Measurements from ENCODE around the gene KMT5B. TPM values are rescaled to one million over a fixed set of nuclear protein-coding genes. Genes with fewer than 3 reads are reported as not detected.

KMT5B gene
- total RNA-seq, 1 donor from 2014 or later, result 17.5 TPM

GRCh38 chr11:68242616-68243015 is 29.5 kb upstream of the KMT5B start:
- H3K4me3 ChIP-seq (ENCODE audit: low read depth, low read length), result no peak overlapping the region
- no peak for TF ChIP-seq CTCF (conservative IDR thresholded peaks at IDR 0.05; ENCODE audit: low read depth, low read length)
- no peak for DNase-seq (ENCODE audit: low read depth)

- DNase-seq (ENCODE audit: low read depth), result no peak
- TF ChIP-seq CTCF (conservative IDR thresholded peaks at IDR 0.05; ENCODE audit: low read depth, low read length), result no peak
- no peak overlapping the region for H3K4me3 ChIP-seq (ENCODE audit: low read depth, low read length)
These were observed 18.5 kb upstream of the KMT5B start for GRCh38 chr11:68231621-68232020.

GRCh38 chr11:68229601-68230000 is 16.5 kb upstream of the KMT5B start:
- TF ChIP-seq CTCF (conservative IDR thresholded peaks at IDR 0.05; ENCODE audit: low read depth, low read length), result no peak
- DNase-seq (ENCODE audit: low read depth), result no peak
- no peak overlapping the region for H3K4me3 ChIP-seq (ENCODE audit: low read depth, low read length)

GRCh38 chr11:68226421-68226820 is 13.3 kb upstream of the KMT5B start:
- TF ChIP-seq CTCF (conservative IDR thresholded peaks at IDR 0.05; ENCODE audit: low read depth, low read length), result no peak
- H3K4me3 ChIP-seq (ENCODE audit: low read depth, low read length), result no peak overlapping the region
- DNase-seq (ENCODE audit: low read depth), result no peak

DNA sequence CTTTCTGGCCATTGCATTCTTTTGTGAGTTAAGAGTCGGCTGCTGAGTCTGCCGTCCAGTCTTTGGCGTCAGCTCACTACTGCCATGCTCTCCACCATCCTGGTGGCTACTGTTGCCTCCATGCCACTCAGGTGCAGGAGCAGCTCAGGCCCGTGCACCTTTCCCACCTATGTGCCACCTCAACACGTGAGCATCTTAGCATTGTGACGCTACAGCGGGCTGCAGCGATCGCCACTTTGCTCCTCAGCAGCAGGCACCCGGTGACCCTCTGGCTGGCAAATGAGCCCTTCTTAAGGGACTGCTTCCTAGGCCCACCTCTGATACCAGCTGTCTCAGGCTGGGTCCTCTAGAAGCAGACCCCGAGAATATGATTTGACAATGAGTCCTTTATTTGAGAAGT is 11.5 kb upstream of the KMT5B start:
- H3K4me3 ChIP-seq (ENCODE audit: low read depth, low read length), result no peak overlapping the region
- TF ChIP-seq CTCF (conservative IDR thresholded peaks at IDR 0.05; ENCODE audit: low read depth, low read length), result no peak
- DNase-seq (ENCODE audit: low read depth), result no peak

GRCh38 chr11:68223275-68223674 is 10.2 kb upstream of the KMT5B start:
- TF ChIP-seq CTCF (conservative IDR thresholded peaks at IDR 0.05; ENCODE audit: low read depth, low read length), result no peak
- no peak overlapping the region for H3K4me3 ChIP-seq (ENCODE audit: low read depth, low read length)
- no peak for DNase-seq (ENCODE audit: low read depth)

DNA sequence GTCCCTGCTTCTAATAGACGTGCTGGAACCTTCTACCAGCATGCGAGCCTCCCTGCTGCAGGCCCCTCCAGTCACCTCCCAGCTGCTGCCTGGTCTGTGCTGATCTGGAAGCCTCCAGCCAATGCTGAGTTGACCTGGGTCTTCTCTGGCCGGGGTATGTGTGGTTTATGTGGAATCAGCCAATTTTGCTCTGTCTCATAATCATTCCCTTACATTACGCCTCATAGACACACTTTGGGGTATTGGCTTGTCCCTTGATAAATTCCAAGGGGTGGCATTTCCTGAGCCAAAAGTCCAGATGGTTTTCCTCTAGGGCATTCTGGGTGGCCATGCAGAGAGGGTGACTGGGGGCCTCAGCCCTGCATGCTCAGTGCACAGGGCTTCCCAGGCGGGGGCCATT is 8.3 kb upstream of the KMT5B start:
- DNase-seq (ENCODE audit: low read depth), result no peak
- H3K4me3 ChIP-seq (ENCODE audit: low read depth, low read length), result no peak overlapping the region
- no peak for TF ChIP-seq CTCF (conservative IDR thresholded peaks at IDR 0.05; ENCODE audit: low read depth, low read length)

All from epithelial cell of proximal tubule (primary cell).